GM21423 (cell line): ENCODE measurements around the gene MOCS1.
"Not testable (repeated sequence)": the region's sequence is repeated elsewhere in the genome, so short reads cannot be mapped to it uniquely, and the experiment has no call there.

Experiments
- ATAC-seq: cut with Tn5 transposase; IDR thresholded peaks from one replicate; pipeline ENCODE4 v1.9.1; 2021; ENCODE audit warnings: mild to moderate bottlenecking, moderate library complexity; ENCODE audit not compliant: unreplicated experiment

The MOCS1 gene

DNA sequence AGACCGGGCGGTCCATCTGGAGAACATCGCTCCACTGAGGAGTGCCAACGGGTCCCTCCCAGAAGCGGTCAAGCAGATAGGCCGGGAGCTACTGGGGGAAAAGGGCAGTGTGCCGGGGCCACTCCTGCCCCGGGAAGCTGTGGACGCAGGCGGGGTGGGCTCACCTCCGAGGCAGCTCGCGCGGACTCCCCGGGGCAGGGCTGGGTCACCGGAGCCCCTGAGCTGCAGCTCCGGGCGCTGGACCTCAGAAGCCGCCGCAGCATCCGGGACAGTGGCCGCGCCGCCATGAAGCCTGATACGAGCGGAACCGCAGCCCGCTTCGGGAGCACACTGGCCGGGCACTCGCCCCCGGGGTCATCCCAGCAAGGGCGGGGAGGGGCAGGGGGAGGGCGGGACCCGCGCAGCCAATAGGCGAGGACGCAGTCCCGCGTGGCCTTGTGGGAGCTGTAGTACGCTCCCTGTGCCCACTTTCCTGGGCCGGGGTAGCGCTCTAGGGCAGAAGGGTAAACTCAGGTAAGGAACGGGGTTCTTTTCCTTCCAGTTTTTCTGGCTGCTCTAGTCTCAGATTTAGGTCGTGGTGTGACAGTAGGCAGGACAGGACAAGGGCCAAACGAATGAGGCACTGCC is at the start of gene MOCS1:
Gene MOCS1 (minus strand): TSS at position 332 of the 627 bp plus-strand sequence. CDS start 45 bp downstream, at position 287.
- ATAC-seq, result no peak

DNA sequence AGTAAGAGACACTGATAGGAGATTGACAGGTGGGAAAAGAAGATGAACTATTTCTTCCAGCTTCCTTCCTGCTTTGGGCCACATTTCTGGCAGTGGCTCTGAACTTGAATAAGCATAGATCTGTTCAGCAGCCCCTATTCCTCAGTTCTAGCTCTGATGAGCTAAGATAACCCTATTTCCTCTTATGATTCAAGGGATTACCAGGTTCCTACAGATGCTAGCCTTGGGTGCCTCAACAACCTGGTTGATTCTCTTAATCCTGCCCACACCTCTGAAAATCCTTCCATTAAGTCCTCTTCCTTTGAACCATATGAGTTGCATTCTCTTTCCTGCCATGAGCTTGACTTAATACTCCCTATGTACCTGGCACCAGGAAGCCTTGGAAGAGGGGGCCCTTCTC is 49.8 kb upstream of the MOCS1 start:
- no peak for ATAC-seq

GRCh38 chr6:39983193-39983592 is 48.9 kb upstream of the MOCS1 start:
- no peak for ATAC-seq

DNA sequence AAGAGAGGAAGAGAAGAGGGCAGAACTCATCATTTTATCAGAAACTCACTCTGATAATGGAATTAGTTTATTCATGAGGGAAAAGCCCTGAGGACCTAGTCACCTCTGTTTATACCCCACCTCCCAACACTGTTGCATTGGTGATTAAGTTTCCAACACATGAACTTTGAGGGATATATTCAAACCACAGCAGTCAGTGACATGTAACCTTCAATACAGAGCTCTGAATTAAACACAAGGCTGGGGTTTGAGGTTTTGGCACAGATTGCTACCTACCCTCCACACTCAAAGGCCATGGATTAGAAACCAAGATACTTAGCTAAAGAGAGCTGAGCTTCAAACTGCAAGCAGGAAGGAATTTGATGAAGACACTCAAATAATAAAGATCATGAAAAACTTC is 48.5 kb upstream of the MOCS1 start:
- no peak for ATAC-seq

GRCh38 chr6:39980839-39981580 is 46.7 kb upstream of the MOCS1 start:
- ATAC-seq, result no peak

DNA sequence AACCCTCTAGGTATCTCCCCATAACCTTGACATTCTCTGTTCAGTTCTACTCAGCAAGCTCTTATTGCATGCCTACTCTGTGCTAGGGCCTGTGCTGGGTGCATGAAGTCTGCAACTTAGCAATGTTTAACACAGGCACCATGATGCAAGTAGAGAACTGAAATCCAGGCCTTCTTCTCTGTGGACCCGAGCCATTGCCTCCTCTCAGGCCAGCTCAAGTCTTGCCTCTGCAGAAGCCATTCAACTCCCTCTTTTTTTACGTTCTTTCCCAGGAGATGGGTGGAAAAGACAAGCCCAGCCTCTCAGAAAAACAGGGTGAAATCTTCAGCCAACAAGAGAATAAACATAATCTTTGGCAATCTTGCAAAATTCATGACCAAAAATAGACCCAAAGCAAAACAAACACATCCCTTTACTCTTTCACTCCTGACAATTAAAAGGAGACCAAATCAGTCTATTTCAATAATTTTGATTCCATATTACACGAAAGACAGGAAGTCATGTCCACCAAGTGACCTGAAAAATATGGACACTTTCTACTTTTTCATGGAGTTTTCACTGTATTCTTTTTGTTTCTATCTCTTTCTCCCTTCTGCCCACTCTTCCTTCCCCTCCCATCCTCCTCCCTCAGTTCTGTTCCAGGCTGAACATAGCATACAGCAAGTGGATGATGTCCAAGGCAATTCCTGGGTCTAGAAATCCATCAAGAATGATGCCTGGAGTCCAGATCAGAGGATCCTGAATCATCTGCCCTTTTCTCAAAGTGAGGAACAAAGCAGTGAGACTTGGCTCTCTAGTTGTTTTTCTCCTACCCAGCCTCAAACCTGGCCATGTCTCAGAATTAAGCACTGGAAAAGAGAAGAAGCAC is 45.4 kb upstream of the MOCS1 start:
- no peak for ATAC-seq

DNA sequence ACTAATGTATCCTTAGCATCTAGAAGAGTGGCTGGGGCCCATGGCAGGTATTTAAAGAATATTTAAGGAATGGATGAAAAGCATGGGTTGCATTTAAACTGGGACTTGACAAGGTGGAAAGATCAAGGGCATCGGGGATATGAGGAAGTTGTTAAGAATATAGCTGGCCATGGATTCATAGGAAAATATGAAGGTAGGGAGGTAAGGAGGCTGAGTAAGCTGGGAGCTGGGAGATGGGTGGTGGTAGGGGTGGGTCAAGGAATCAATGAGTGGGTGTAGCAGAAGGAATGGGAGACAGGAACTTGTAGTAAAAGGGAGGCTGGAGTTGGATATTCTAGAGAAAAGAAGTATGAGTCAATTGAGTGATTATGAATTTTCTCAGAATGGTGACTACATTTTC is 44.0 kb upstream of the MOCS1 start:
- ATAC-seq, result no peak

- no peak for ATAC-seq
Measured at GRCh38 chr6:39973661-39974060, 39.4 kb upstream of the MOCS1 start.

DNA sequence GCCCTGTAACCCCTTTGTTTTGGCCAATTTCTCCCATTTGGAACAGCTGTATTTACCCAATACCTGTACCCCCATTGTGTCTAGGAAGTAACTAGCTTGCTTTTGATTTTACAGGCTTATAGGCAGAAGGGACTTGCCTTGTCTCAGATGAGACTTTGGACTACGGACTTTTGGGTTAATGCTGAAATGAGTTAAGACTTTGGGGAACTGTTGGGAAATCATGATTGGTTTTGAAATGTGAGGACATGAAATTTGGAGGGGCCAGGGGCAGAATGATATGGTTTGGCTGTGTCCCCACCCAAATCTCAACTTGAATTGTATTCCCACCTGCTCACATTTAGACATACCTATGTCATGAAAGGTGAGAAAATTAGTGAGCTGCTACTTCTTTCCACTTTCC is 38.5 kb upstream of the MOCS1 start:
- not testable (repeated sequence) for ATAC-seq

DNA sequence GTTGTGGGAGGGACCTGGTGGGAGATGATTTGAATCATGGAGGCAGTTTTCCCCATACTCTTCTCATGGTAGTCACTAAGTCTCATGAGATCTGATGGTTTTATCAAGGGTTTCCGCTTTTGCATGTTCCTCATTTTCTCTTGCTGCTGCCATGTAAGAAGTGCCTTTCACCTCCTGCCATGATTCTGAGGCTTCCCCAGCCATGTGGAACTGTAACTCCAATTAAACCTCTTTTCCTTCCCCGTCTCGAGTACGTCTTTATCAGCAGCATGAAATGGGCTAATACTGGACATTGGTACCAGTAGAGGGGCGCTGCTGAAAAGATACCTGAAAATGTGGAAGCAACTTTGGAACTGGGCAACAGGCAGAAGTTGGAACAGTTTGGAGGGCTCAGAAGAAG is 36.9 kb upstream of the MOCS1 start:
- ATAC-seq, result not testable (repeated sequence)

DNA sequence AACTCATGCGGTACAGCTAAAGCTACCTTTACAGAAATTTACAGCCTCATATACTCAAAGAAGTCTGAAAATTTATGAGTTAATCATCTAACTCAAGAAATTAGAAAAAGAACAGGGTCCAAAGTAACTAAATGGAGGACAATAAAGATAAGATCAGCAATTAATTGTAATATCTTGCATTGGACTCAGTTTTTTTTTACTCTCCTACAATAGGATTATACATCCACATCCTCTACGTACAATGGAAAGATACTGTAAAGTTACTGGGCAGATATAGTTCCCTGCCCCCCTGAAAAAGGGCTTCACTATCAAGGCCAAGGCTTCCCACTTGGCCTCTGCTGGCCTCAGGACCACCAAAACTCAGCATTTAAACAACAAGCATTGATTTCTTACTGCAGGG is 31.5 kb upstream of the MOCS1 start:
- no peak for ATAC-seq

GRCh38 chr6:39964530-39964929 is 30.3 kb upstream of the MOCS1 start:
- no peak for ATAC-seq

GRCh38 chr6:39964094-39964493 is 29.8 kb upstream of the MOCS1 start:
- ATAC-seq, result no peak

DNA sequence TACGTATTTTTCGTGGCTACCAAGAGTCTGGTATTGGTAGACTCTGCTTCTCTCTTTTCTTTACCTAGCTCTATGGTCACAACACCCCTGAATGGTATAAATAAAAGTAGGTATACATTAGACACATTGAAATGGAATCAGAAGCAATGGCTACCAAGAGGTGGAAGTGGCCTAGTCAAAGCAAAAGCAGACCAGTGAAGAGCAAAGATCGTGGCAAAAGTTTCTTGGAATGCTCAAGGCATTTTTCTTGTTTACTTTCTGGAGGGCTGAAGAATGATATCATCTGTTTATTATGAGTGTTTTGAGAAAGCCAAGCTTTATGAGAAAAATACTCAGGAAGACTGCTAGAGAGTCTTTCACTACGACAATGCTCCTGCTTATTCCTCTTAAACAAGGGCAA is 28.6 kb upstream of the MOCS1 start:
- ATAC-seq, result no peak

GRCh38 chr6:39961178-39961577 is 26.9 kb upstream of the MOCS1 start:
- no peak for ATAC-seq

DNA sequence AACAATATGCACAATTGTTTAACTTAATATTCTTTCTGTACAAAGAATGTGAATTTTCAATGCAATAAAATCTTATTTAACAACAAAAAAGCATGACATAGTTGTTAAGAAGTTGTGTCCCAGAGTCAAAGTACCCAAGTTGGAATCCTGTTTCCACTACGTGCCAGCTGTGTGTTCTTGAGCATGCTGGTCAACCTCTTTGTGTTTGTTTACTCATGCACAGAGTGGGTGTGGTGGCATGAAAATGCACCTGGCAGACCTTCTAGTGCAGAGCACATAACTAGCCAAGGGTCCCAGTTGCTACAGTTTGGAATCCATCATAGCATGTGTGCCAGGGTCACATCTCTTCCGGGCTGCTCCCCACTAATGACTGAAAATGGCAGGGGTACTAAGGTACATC is 24.7 kb upstream of the MOCS1 start:
- no peak for ATAC-seq

DNA sequence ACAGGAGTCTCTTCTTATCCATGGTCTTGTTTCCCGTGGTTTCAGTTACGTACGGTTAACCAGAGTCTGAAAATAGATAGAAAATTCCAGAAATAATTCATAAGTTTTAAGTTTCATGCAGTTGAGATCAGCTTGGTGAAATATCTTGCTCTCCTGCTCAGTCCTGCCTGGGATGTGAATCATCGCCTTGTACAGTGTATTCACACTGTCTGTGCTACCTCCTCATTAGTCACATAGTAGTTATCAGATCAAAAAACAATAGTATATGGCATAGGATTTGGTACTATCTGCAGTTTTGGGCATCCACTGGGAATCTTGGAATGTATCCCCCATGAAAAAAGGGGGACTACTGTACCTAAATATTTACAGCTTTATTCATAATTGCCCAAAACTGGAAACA is 22.7 kb upstream of the MOCS1 start:
- ATAC-seq, result no peak

DNA sequence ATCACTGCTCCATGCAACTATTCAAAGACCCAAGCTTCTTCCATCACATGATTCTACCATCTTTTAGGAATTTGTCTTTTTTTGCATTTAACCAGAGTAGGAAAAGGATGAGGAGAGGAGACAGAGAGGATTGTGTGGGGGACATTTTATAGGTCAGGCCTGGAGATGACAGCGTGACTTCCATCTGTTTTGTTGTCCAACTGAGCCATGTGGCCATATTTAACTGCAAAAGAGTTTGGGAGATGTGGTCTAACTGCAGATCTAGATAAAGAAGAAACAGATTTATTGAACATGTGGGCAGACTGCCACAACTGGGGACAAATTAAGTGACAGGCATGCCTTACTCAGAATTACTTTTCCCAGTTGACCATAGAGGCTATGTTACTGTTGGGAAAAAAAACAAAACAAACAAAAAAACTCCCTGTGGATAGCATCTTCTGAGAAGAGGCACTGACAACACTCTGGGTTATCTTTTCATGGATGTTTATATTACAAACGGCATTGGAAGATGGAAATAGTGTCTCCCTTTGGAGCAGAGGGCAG is 18.9 kb upstream of the MOCS1 start:
- no peak for ATAC-seq

DNA sequence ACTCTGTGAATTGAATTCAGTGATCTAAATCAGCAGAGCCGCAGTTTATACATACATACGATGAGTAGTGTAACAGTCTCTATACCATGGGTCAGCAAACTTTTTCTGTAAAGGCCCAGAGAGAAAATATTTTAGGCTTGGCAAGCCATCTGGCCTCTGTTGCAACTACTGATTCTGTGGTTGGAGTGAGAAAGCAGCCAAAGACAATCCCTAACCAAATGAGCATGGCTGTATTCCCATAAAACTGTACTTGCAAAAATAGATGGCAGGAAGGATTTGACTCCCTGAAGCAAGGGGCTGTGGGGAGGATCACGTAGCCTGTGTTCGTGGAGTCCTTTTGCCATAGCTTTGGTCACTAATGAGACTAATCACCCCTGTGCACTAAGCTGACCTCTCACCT is 17.9 kb upstream of the MOCS1 start:
- ATAC-seq, result no peak

- no peak for ATAC-seq
Measured at GRCh38 chr6:39951716-39952115, 17.5 kb upstream of the MOCS1 start.

DNA sequence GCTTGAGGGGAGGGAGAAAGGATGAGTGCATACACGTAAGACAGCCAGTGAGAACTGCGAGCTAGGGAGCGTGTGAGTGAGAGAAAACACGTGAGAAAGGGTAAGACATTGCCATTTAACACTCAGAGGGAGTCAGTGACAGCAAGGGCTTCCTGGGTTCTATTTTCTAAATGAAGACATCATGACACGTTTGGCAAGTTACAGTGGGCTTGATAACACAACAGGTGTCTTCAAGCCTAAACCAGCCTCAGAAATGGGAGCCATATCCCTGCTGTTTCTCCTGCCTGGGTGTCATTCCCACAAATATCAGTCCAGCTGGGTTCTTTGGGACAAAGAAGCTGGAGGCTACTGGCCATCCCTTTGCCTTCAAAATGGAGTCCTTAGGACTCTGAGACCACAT is 16.9 kb upstream of the MOCS1 start:
- ATAC-seq, result no peak
